HG03103 (cell line): ENCODE measurements around the gene TRPM2.

Source experiments
- ATAC-seq: cut with Tn5 transposase; IDR thresholded peaks from one replicate; pipeline ENCODE4 v1.9.1; 2021; ENCODE audit warnings: low read depth; ENCODE audit not compliant: unreplicated experiment

The TRPM2 gene

GRCh38 chr21:44353191-44353970 is at the start of gene TRPM2:
Gene TRPM2, plus strand, starts transcription at chr21:44353621. Its CDS starts 80 bp downstream, at chr21:44353701.
- ATAC-seq, result no peak

GRCh38 chr21:44304011-44304616 is 49.3 kb upstream of the TRPM2 start:
- ATAC-seq, result no peak

GRCh38 chr21:44304877-44305293 is 48.5 kb upstream of the TRPM2 start:
- no peak for ATAC-seq

- ATAC-seq, result no peak
Measured at GRCh38 chr21:44305691-44306090, 47.7 kb upstream of the TRPM2 start.

DNA sequence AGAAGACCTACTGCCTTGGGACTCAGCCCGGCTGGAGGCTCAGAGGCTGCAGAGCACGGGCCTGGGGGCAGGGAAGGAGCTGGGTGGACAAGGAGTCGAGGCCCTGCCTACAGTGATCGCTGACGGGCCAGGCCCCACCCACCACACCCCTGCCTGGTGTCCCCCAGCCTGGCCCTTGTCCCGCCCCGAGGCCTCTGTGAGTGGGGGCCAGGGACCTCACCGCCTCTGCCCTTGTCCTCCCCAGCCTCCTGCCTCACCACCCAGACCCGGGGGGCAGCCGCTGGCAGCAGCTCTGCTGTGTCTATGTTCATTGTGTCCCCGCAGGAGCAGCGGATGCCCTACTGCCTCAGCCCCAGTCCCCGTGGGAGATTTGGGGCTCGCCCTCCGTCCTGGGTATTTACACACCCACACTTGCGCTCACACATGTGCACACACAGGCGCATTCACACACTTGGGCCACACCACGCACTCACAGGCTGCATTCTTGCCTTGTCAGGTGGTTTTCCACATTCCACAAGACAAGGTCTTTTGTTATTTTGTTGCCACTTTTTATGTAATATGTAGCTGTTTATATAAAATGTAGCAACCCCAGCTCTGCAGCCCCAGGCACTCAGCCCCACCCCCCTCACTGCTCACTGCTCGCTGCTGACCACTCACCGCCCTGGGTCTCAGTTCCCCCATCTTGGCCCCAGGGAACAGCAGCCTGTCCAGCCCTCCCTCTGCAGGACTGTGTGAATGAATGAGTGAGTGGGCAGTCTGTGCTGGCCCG is 46.3 kb upstream of the TRPM2 start:
- no peak for ATAC-seq

DNA sequence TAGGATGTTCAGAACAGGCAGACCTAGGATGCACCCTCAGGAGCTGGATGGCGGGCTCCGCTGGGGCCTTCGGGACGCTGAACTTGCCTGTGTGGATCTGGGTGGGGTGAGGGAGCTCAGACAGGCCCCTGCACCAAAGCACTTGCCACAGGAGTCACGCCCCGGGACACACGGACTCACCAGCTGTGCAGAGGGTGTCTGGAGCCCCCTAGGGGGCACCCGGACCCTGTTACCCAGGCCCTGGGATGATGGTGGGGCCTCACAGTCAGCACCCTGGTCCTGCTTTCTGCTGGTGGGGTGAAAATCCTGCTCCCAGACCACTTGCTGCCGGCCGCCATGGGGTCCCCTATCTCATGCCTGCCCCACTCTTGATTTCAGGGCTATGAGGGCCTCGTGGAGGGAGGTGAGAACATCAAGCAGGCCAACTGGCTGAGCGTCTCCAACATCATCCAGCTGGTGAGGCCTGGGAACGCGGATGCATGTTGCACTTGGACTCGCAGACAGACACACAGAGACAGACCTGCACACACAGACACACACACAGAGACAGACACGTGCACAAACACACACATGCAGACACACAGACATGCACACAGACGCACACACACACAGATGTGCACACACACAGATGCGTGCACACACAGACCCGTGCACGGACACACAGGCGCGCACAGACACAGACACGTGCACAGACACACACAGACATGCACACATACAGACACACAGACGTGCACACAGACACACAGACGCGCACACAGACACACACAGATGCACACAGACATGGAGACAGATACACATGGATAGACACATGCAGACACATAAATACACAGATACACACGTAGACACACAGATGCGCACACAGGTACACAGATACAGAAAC is 42.6 kb upstream of the TRPM2 start:
- ATAC-seq, result no peak

- ATAC-seq, result no peak
Measured at GRCh38 chr21:44312089-44312488, 41.3 kb upstream of the TRPM2 start.

- no peak for ATAC-seq
Measured at GRCh38 chr21:44312716-44313115, 40.7 kb upstream of the TRPM2 start.

DNA sequence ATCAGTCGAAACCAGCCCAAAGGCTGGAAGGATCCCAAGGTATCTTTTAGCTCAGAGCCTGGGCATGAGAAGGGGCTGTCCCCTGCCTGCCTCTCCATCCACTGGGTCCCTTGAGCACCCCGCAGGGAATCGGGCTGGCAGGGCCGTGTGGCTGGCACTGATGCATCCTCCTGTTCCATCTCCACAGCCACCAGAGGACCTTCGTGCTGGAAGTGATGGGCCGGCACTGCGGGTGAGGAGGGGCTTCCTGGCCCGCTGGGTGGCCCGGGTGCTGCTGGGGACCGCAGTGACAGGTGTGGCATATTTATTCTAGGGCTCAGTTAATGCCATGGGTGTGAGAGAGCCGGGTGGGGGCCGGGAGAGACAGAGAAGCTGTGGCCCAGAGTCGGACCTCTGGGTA is 40.0 kb upstream of the TRPM2 start:
- ATAC-seq, result no peak

DNA sequence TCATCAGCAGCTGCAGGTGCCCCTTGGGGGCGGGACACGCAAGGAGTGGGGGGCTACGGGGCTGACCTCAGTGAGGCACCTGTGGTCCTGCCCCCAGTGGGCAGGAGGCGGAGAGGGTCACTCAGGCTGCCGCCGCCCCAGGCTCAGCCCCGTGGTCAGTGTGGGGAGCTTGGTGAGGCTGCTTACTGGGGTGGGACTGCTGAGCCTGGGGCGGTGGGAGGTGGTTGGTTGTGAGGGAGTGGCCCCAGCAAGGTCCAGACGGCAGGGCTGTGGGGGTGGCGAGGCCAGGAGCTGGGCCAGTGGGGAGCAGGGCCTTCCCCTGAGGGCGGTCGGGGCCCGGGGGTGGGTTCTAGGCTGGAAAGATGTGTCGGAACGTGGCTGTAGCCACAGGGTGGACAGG is 39.3 kb upstream of the TRPM2 start:
- no peak for ATAC-seq

GRCh38 chr21:44314561-44314960 is 38.9 kb upstream of the TRPM2 start:
- ATAC-seq, result no peak

GRCh38 chr21:44315691-44316203 is 37.7 kb upstream of the TRPM2 start:
- ATAC-seq, result no peak

GRCh38 chr21:44316277-44316900 is 37.0 kb upstream of the TRPM2 start:
- ATAC-seq, result no peak

- ATAC-seq, result no peak
Measured at GRCh38 chr21:44317241-44317782, 36.1 kb upstream of the TRPM2 start.

- ATAC-seq, result no peak
Measured at GRCh38 chr21:44317871-44318270, 35.5 kb upstream of the TRPM2 start.

DNA sequence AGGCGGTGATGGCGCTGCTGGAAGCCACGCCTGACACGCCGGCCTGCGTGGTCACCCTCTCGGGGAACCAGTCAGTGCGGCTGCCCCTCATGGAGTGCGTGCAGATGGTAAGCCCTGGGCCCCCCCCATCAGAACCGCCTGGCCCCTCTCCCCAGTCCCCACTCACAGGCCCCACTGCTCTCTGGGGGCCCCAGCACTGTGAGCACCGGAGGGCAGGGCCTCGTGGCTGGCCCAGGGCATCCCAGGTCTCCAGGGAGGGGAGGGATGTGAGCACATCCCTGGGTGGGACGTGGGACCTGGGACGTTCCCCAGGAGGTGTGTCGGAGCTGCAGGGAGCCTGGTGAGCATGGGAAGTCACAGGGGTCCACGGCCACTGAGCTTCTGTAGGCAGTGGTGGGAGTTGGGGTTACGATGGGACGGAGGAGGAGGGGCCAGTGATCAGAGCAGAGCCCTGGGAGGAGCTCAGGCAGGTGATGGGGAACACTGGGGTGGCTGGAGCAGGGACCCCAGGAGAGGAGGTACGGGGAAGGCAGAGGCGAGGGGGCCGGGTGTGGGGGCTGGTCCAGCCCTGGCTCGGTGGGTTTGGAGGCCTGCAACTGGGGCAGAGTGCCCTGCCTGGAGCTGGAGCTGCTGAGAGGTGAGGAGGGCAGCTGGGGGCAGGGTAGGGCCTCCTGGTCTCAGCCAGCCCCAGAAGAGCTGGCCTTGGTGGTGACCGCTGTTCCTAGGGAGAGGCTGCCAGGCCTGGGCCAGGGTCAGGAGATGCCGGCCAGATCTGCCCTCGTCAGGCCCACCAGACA is 34.7 kb upstream of the TRPM2 start:
- no peak for ATAC-seq

- ATAC-seq, result no peak
Measured at GRCh38 chr21:44319407-44320065, 33.9 kb upstream of the TRPM2 start.

DNA sequence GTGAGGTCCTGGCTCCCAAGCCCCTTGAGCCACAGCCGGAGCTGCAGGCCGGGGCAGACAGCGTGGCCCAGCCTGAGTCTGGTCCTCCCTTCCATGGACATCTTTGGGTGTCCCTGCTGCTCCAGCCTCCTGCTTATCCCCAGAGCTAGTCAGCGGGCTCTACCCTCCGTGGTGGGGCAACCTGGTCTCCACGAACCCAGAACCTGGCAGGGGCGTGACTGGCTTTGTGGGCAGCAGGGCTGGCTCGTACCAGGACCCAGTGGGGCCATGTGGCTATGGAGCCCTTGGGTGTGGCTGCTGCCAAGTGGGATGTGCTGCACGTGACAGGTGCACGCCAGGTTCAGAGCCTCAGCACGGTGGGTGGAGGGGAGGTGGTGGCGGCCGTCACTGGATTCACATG is 32.6 kb upstream of the TRPM2 start:
- ATAC-seq, result no peak
